SU-DHL-6 (cell line): ENCODE data around the gene UTP14A.

Experiments
- EZH2phosphoT487 ChIP-seq: fragments of 200-600 bp; sonication (generic), shearing (Covaris generic); conservative IDR thresholded peaks from 2 replicates; pipeline ENCODE4 v1.6.1; 2018; ENCODE audit warnings: mild to moderate bottlenecking, antibody characterized with exemption, low read length, moderate library complexity, mixed read lengths
- TF ChIP-seq, protein P1 (sequence below): fragments of 200-600 bp; sonication (generic); IDR thresholded peaks from one replicate; pipeline ENCODE4 v1.5.1; 2017; ENCODE audit warnings: antibody characterized with exemption, mild to moderate bottlenecking, low read length, moderate library complexity; ENCODE audit not compliant: insufficient read depth, poor library complexity, severe bottlenecking

DNA sequence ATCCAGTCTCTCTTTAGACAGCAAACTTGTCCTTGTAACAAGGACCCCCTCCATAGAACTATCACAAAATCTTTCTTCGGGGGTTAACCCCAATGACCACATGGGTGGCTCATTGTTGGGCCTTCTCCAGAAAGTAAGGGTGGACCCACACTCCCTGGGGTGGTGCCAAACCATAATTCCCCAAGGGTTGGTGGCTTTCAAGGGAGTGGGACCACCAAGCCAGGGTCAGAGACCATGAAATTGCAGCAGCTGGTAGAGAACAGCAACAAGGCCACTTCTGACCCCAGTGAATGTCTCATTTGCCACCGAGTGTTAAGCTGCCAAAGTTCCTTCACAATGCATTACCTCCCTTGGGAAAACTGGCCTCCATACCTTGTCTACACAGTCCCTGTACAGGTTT lies 33.4 kb upstream of the UTP14A start:
- TF ChIP-seq, protein P1, sequence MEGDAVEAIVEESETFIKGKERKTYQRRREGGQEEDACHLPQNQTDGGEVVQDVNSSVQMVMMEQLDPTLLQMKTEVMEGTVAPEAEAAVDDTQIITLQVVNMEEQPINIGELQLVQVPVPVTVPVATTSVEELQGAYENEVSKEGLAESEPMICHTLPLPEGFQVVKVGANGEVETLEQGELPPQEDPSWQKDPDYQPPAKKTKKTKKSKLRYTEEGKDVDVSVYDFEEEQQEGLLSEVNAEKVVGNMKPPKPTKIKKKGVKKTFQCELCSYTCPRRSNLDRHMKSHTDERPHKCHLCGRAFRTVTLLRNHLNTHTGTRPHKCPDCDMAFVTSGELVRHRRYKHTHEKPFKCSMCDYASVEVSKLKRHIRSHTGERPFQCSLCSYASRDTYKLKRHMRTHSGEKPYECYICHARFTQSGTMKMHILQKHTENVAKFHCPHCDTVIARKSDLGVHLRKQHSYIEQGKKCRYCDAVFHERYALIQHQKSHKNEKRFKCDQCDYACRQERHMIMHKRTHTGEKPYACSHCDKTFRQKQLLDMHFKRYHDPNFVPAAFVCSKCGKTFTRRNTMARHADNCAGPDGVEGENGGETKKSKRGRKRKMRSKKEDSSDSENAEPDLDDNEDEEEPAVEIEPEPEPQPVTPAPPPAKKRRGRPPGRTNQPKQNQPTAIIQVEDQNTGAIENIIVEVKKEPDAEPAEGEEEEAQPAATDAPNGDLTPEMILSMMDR = no peak
- no peak for TF ChIP-seq EZH2phosphoT487
